ENCODE results near the gene AFG1L. TPM values are rescaled to one million over a fixed set of nuclear protein-coding genes. Genes with fewer than 3 reads are reported as not detected.

The AFG1L gene
- total RNA-seq, 3 donors from 2014 or later (not counting 1 experiment from before 2014, with no cell fraction given): 4.8 to 9.2 (median 5.2) TPM

DNA sequence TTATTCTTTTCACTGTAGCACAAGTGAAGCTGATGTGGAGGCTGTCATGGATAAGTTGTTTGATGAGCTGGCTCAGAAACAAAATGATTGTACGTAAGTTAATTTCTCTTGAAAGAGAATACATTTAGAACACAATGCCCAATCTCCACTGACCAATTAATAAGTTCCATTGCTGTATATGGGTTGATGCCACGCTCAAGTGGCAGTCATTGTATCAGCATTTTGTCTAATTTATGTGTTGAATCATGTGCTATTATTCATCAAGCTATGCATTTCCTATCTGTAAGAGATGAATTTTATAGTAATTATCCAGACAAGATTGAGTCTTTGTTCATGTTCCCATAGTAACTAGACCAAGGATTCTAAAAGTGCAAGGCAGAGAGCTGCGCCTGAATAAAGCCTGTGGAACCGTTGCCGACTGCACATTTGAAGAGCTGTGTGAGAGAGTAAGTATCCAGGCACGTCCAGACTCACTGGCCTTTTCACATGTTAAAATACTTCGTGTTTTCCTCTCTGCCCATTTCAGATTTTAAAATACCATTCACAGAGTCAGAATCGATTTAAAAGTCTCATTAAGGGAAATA is 182.1 kb downstream of the AFG1L start:
- no peaks in the 10 kb centered on the region for H3K36me3 Mint-ChIP-seq
- no peak overlapping the region for H3K27ac Mint-ChIP-seq
- H3K4me3 ChIP-seq (ENCODE audit: low read length): no peak overlapping the region
- DNase-seq (no peak), ATAC-seq (no peak)
- peaks cover 2% of the 10 kb centered on the region for H3K27me3 ChIP-seq (ENCODE audit: control insufficient read depth, insufficient read depth, low read length)
- no peaks in the 10 kb centered on the region for H3K9me3 ChIP-seq (ENCODE audit: control insufficient read depth, insufficient read depth, low read length)
- no peaks in the 10 kb centered on the region for H3K4me1 Mint-ChIP-seq
- no peaks in the 10 kb centered on the region for H3K4me1 ChIP-seq (ENCODE audit: control insufficient read depth, insufficient read depth, low read length)
- no peaks in the 10 kb centered on the region for H3K27me3 Mint-ChIP-seq (ENCODE audit: low read depth in 2 of 2)
- no peak overlapping the region for H3K4me3 Mint-ChIP-seq
- intact Hi-C loops (cut with micrococcal nuclease): no loop called here
- H3K36me3 ChIP-seq (ENCODE audit: control insufficient read depth, insufficient read depth, low read length): no peaks in the 10 kb centered on the region
- WGBS (ENCODE audit: insufficient coverage): 92% methylated on average over 6 of the region's 8 CpGs
- TF ChIP-seq, protein P1, sequence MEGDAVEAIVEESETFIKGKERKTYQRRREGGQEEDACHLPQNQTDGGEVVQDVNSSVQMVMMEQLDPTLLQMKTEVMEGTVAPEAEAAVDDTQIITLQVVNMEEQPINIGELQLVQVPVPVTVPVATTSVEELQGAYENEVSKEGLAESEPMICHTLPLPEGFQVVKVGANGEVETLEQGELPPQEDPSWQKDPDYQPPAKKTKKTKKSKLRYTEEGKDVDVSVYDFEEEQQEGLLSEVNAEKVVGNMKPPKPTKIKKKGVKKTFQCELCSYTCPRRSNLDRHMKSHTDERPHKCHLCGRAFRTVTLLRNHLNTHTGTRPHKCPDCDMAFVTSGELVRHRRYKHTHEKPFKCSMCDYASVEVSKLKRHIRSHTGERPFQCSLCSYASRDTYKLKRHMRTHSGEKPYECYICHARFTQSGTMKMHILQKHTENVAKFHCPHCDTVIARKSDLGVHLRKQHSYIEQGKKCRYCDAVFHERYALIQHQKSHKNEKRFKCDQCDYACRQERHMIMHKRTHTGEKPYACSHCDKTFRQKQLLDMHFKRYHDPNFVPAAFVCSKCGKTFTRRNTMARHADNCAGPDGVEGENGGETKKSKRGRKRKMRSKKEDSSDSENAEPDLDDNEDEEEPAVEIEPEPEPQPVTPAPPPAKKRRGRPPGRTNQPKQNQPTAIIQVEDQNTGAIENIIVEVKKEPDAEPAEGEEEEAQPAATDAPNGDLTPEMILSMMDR (IDR thresholded peaks at IDR 0.05): no peak
- no peak overlapping the region for H3K27ac ChIP-seq (ENCODE audit: low read length)
- H3K9me3 Mint-ChIP-seq: no peaks in the 10 kb centered on the region

DNA sequence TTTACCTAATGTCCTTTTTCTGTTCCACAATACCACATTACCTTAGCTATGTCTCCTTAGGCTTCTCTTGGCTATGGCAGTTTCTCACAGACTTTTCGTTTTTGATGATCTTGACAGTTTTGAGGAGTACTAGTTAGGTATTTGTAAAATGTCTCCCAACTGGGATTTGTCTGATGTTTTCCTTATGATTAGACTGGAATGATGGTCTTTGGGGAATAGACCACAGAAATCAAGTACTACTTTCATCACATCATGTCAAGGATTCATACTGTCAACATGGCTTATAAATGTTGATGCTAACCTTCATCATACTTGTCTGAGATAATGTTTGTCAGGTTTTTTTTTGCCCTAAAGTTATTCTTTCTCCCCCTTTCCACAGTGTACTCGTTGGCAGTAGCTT is 187.7 kb downstream of the AFG1L start:
- no peak overlapping the region for H3K27ac Mint-ChIP-seq
- WGBS (ENCODE audit: insufficient coverage): 100% methylated on average over 2 of the region's 2 CpGs
- H3K9me3 ChIP-seq (ENCODE audit: control insufficient read depth, insufficient read depth, low read length): no peaks in the 10 kb centered on the region
- H3K36me3 ChIP-seq (ENCODE audit: control insufficient read depth, insufficient read depth, low read length): no peaks in the 10 kb centered on the region
- DNase-seq (no peak), ATAC-seq (no peak)
- no peak overlapping the region for H3K27ac ChIP-seq (ENCODE audit: low read length)
- no peaks in the 10 kb centered on the region for H3K36me3 Mint-ChIP-seq
- no peaks in the 10 kb centered on the region for H3K4me1 ChIP-seq (ENCODE audit: control insufficient read depth, insufficient read depth, low read length)
- intact Hi-C loops (cut with micrococcal nuclease): no loop called here
- no peak overlapping the region for H3K4me3 Mint-ChIP-seq
- TF ChIP-seq, protein P1 (IDR thresholded peaks at IDR 0.05): no peak
- no peaks in the 10 kb centered on the region for H3K27me3 ChIP-seq (ENCODE audit: control insufficient read depth, insufficient read depth, low read length)
- H3K9me3 Mint-ChIP-seq: no peaks in the 10 kb centered on the region
- H3K4me3 ChIP-seq (ENCODE audit: low read length): no peak overlapping the region
- H3K27me3 Mint-ChIP-seq (ENCODE audit: low read depth in 2 of 2): no peaks in the 10 kb centered on the region
- H3K4me1 Mint-ChIP-seq: no peaks in the 10 kb centered on the region

DNA sequence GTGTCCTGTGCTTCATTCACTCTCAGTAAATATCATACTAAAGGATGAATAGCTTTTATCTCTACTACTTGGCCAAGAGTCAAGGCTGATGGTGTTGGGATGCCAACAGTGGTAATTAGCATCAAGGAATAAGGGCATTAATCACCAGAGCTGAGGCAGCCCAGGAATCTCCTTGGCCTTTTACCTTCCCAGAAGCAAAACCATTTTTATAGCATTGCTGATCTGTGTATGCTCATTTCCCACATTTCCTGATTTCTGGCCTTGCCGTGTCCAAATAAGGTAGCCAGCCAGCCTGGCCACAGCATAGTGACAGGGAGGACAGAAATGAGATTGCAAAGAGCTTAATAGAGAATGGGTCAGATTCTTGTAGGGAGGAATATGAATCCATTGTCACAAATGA is 189.2 kb downstream of the AFG1L start:
- Histone ChIP-seq H3K4me3 (ENCODE audit: low read length) (no peak overlapping the region), H3K27ac (ENCODE audit: low read length) (no peak overlapping the region), H3K9me3 (ENCODE audit: control insufficient read depth, insufficient read depth, low read length) (no peaks in the 10 kb centered on the region), H3K4me1 (ENCODE audit: control insufficient read depth, insufficient read depth, low read length) (no peaks in the 10 kb centered on the region), H3K27me3 (ENCODE audit: control insufficient read depth, insufficient read depth, low read length) (no peaks in the 10 kb centered on the region), H3K36me3 (ENCODE audit: control insufficient read depth, insufficient read depth, low read length) (no peaks in the 10 kb centered on the region)
- ATAC-seq: no peak
- TF ChIP-seq, protein P1 (IDR thresholded peaks at IDR 0.05): no peak
- no peaks in the 10 kb centered on the region for H3K36me3 Mint-ChIP-seq
- no peaks in the 10 kb centered on the region for H3K4me1 Mint-ChIP-seq
- WGBS (ENCODE audit: insufficient coverage): 93% methylated on average over 1 of the region's 1 CpG
- H3K9me3 Mint-ChIP-seq: no peaks in the 10 kb centered on the region
- H3K4me3 Mint-ChIP-seq: no peak overlapping the region
- intact Hi-C loops (cut with micrococcal nuclease): no loop called here
- H3K27me3 Mint-ChIP-seq (ENCODE audit: low read depth in 2 of 2): peaks cover 0 to 2% of the 10 kb centered on the region in 2 donors
- no peak for DNase-seq
- no peak overlapping the region for H3K27ac Mint-ChIP-seq

DNA sequence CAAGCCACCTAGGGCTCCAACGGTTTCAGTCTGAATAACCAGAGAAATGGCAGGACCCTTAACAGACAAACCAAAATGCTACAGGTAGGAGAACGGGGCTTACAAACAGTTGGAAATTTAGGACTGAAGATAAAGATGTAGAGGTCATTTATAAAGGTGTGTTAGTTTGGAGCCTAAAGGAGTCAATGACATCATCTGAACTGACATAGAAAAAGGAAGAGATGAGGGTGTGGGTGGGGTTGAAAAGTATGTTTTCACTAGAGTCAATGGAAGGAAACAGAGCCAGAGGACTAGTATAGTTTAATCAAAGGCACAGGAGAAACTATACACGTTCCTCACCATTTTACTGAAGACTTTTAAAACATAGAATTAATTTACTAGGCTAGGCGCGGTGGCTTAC is 194.8 kb downstream of the AFG1L start:
- H3K27ac Mint-ChIP-seq: peak overlapping the region in 1 of 2 donors; percentile 5
- H3K27me3 Mint-ChIP-seq (ENCODE audit: low read depth in 2 of 2): peaks cover 0 to 2% of the 10 kb centered on the region in 2 donors
- Histone ChIP-seq H3K36me3 (ENCODE audit: control insufficient read depth, insufficient read depth, low read length) (no peaks in the 10 kb centered on the region), H3K4me3 (ENCODE audit: low read length) (no peak overlapping the region), H3K4me1 (ENCODE audit: control insufficient read depth, insufficient read depth, low read length) (no peaks in the 10 kb centered on the region), H3K9me3 (ENCODE audit: control insufficient read depth, insufficient read depth, low read length) (no peaks in the 10 kb centered on the region), H3K27me3 (ENCODE audit: control insufficient read depth, insufficient read depth, low read length) (no peaks in the 10 kb centered on the region), H3K27ac (ENCODE audit: low read length) (no peak overlapping the region)
- ATAC-seq: no peak
- WGBS (ENCODE audit: insufficient coverage): 91% methylated on average over 4 of the region's 5 CpGs
- no peaks in the 10 kb centered on the region for H3K4me1 Mint-ChIP-seq
- H3K36me3 Mint-ChIP-seq: no peaks in the 10 kb centered on the region
- TF ChIP-seq, protein P1 (IDR thresholded peaks at IDR 0.05): no peak
- no peak for DNase-seq
- H3K9me3 Mint-ChIP-seq: no peaks in the 10 kb centered on the region
- no peak overlapping the region for H3K4me3 Mint-ChIP-seq
- intact Hi-C loops (cut with micrococcal nuclease): loop anchor here (10.0 kb wide), 1 partner anchor 375 kb away; no protein-coding TSS in a partner anchor
